Measurements from ENCODE around the gene SLC6A3.
"Not testable (repeated sequence)": the region's sequence is repeated elsewhere in the genome, so short reads cannot be mapped to it uniquely, and the experiment has no call there.

Gene SLC6A3

DNA sequence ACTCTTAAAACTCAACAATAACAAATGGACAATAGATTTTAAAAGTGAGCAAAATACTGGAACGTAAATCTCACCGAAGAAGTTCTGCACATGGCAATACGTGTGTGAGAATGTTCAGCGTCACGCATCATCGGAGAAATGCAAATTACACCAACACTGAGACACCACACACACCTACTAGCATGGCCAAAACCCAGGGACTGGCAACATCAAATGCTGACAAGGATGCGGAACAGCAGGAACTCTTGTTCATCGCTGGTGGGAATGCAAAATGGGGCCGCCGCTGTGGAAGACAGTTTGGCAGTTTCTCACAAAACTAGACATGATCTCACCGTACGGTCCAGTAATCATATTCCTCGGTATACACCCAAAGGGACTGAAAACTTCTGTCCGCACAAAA, 78.7 kb downstream of the SLC6A3 start:
- DNase-seq, result no peak

DNA sequence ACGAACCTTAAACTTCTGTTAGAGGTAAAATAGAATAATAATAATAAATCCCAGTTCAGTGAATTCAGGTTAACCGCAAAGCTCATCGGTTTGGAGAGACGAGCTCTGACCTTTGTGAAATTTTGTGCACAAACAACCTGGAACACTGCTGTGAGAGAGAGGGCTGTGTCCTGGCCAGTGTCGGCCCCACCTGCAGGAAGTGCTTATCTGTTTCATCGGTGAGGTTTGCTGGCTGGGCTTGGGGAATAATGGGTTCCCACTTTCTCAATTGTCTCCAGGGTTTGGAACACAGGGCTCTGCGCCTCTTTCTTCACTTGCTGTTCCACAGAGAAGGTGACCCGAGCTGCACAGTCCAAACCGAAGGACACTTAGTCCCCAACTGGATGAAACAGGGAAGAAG, 81.0 kb downstream of the SLC6A3 start:
- no peak for DNase-seq

DNA sequence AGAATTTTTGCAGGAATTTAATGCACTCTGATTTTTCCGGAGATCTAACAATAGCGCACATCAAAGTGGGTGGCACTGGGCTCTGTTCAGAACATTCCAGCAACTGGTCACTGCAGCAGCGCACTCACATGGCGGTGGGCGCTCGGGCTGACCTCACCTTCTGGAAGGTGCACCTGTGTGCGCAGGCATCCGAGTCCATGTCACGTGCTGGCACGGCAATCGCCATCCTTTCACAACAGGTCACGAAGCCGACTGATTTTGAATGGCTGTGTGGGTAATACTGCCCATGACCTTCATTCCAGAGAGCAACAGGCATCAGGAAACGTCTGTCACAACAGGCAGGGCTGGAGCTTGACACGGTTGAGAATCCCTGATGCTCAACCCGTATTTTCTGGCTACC, 81.7 kb downstream of the SLC6A3 start:
- no peak for DNase-seq

DNA sequence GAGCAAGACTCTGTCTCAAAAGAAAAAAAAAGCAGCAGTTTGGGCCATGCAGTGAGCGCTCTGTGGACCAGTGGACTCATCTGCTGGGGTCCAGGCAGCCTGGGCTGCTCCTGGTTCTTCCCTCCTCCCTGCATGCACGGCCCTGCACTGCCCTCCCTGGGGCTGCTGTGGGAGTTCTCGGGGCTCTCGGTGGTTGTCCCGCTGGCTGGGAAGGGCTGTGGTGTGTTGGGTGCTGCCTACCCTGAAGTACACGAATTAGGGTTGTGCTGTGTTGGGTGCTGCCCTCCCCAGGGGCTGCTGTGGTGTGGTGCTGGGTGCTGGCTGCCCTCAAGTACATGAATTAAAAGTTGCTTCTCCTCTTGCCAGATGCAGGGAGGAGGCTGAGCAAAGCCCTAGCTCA, 82.1 kb downstream of the SLC6A3 start:
- DNase-seq, result no peak

DNA sequence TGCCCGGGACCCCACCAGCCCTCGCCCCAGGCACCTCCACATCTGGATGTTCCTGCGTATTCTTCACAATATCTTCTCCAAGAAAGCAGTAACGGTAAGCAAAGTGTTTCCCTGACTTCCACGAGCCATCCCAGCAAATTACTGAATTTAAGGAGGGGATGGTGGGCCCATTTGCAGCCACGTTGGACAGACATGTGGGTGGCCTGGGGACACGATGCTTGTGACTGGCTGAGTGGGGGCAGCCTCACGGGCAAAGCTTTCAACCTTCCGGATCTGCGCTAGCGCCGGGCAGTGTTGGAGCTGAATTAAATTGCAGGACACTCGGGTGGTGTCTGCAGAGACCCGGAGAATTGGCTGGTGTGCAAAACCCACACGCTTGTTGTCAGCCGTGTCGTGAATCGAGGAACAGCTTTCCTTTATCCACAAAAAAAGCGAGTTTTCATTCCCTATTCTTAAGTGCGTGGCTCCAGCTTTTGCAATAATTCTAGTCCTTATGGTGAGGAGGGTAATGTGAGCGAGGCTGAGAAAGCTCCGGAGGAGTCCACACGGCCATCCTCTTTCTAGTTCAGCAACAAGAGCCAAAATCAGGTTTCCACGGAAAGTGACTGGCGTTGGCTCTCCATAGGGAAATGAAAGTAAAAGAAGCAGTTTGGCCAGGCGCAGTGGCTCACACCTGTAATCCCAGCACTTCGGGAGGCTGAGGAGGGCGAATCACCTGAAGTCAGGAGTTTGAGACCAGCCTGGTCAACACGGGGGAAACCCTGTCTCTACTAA, 82.8 kb downstream of the SLC6A3 start:
- DNase-seq, result no peak

DNA sequence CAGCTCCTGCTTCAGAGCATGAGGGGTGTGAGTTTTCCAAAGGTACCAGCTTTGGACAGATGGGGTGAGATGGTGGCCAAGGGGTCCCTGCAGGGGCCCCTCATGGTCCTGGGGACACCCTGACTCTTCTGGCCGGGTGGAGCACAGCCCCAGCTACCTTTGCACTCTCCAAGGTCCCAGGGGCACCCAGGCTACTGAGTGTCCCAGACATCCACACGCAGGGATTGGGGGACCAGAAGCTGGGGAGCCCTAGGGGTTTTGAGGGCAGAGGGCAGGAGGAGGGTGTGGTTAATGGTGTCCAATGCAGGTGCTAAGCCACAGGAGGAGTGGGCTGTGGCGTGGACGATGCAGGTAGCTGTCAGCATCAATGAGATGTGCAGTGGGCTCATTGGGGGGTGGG, 84.4 kb downstream of the SLC6A3 start:
- DNase-seq, result no peak

DNA sequence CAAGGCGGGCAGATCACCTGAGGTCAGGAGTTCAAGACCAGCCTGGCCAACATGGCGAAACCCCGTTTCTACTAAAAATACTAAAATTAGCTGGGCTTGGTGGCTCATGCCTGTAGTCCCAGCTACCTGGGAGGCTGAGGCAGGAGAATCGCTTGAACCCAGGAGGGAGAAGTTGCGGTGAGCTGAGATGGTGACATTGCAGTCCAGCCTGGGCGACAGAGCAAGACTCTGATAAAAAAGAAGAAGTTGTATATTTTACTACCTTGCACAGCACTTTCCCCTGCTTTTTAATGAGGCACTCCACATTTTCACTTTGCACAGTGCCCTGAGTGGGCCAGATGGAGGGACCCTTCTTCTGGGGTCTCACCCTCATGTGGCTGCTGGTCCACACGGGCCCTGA, 84.9 kb downstream of the SLC6A3 start:
- DNase-seq, result not testable (repeated sequence)

DNA sequence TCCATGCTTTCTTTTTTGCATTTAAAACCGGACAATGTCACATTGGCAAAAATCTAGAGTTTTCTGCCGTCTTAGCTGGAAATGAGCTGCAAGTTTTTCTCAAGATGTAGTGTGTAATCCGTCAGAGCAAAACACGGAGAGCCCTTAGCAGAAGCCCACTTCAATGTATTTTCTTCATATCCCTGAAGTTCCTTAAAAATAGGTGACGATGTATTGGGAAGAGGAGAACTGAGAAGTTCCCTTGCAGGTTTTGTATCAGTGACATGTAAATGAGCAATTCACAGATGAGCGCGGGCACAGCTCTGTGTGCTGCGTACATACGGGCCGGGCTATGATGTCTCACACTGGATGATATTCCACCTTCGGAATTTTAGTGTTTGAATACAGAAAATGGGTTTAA, 85.5 kb downstream of the SLC6A3 start:
- DNase-seq, result no peak

DNA sequence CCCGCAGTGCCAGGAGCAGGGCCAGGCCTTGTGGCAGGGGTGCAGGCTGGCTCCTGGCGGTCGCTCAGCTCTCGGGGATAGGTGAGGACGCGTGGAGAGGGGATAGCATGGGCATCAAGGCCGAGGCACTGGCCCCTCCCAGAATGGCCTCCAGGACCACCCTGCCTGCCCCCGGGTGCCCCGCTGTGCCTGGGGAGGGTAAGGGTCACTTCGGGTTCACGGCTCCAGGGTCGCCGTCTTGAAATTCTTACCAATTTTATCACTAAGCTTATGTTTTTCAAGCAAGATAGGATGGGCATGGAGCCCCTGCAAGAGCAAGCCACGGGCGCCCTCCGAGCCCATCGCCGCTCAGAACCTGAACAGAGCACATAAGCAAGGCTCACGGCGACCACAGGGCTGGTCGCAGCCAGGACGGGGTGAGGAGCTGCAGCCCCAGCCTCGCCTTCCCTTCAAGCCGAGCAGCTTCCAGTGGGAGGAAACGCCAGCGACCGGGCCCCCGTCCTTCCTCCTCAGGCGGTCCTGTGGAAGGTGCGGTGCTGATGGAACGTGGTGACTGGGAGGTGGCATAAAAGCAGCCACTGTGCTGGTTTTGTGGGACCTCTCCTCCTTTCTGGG, 86.1 kb downstream of the SLC6A3 start:
- DNase-seq, result no peak

DNA sequence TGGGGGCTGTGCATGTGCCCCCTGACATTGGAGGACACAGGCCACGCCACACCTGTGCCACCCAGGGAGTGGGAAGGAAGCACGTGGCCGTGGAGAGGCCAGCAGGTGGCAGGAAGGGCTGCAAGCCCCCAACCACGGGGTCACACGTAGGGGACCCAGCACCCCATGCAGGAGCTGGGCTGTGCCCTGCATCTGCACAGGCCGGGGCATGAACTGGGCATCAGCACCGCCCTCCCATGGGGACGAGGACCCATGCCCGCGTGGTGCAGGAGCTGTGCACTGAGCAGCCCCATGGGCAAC, 86.6 kb downstream of the SLC6A3 start:
- no peak for DNase-seq

DNA sequence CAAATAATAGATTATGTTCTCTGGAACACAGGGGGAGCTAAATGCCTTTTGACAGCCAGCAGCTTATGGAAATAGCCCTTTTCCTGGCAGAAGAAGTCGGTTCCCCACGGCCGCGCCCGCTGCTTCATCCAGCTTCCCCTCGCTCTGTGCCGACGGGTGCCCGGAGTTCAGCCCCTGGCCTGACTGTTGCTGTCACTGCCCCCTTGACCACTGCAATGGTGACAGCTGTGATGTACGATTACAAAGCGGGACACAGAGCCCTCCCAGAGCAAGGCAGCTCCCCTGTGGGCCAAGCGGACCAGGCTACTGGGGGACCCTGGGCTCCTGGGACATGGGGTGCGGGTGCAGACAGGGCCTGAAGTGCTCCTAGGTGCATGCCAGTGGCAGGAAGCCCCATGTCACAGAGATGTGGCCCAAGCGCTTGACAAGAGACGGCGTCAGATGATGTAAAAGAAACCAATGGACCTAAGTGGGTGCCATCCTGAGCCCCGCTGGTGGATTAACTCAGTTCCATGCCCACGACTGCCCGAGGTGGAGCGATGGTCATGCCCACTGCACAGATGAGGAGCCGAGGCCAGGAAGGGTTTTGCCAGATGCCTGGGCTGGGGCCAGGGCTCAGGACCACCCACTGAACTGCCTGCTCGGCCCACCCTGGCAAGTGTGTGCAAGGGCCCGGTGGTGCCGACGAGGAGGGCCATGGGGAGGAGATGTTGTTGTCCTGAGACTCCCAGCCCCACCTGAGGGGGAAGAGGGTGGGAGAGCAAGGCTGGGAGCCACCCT, 87.1 kb downstream of the SLC6A3 start:
- DNase-seq, result no peak

DNA sequence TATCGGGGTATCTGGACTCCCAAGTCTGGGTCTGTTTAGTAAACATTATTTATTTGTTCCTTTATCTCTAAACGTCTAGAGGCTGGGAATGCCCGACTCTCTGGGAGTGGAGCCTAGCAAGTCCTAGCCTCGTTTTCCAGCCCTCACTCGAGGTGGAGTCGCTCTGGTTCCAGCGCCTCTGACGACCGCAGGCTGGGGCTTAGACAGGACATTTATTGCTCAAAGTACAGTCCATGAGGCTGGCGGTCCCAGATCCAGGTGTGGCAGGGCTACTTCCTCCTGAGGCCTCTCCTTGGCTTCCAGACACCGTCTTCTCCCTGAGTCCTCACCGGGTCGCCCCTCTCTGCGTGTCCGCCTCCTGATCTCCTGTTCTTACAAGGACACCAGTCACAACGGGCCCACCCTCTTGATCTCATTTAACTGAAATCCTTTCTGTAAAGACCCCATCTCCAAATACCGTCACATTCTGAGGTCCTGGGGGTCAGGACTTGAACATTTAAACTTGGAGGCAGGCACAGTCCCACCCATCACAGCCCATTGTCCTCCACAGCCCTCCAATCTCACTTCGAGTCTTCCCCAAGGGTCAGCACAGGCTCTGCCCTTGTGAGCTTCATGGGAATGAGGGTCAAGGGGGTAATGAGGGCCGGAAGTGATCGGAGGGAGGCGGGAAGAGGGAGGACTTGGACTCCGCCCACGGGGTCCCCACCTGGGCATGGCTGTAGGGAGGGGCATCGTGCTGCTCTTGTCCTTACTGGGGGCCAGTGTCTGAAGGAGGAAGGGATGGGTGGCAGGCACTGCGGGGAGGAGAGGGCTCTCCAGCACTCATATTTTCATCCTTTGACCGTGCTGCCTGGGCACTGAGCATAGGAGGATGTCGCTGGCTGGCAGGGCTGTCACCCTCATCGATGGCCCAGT, 88.1 kb downstream of the SLC6A3 start:
- DNase-seq, result no peak

DNA sequence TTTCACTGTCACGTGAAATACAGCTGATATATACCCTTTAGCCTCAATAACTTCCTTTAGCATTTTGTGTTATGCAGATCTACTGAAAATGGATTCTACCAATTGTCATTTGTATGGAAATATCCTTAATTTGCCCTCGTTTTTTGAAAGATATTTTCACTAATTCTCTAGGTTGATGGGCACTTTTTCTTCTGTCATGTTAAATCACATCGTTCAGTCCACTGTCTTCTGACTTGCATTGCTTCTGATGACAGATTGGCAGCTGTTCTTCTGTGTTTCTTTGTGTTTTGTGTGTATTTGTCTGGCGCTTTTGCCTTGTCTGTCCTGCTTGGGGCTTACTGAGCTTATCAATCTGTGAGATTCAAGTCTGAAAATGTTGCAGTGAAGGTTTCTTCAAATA, 90.7 kb downstream of the SLC6A3 start:
- DNase-seq, result no peak

DNA sequence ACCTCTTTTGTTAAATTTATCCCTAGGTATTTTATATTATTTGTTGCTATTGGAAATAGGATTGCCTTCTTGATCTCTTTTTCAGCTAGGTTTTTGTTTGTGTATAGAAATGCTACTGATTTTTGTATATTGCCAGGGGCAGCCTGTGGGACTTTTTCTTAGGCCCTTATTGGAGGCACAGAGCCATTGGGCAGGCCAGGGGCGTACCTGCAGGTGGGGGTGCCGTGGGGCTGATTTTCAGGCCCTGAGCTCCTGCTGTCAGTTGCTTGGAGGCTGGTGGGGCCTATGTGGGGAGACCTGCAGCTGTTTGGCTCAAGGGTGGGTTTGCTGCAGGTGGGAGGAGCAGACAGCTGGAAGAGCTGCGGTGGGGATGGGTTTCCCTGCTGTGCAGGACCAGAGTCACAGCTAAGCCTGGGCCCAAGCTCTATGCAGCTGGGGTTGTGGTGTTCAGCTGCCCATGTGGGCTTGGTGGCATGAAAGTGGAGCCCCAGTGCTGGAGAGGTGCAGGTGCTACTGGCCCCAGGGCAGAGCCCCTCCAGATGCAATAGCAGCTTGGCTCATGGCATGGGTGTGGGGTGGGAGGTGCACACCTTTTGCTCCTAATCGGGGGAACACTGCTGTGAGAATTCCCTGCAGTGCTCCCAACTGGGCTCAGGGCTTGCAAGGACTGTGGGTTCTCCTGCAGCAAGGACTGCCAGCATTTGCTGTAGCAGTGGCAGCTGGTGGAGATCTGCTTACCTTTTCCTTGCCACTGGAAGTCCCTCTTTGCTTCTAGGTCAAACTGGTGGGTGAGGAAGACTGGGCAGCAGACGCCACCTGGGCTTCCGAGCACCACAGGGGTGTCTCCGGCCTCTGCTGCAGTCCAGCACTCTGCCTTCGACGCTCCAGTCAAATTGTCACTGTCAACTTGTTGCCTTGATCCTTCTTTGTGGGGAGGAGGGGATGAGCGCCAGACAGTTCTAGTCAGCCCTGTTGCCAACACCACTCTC, 92.7 kb downstream of the SLC6A3 start:
- DNase-seq, result no peak

DNA sequence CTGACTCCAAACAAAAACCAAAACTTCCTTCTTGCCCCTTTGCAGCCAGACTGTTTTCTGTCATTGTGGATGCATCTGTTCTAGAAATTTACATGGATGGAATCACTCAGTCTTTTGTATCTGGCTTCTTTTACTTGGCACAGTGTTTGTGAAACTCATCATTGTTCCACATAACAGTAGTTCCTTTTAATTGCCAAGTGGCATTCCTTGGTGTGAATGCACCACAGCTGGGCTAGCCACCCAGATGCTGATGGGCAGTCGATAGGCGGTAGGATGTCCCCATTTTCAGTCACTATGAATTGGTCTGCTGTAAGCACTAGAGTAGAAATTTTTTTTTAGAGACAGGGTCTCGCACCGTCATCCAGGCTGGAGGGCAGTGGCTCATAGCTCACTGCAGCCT, 94.1 kb downstream of the SLC6A3 start:
- no peak for DNase-seq

DNA sequence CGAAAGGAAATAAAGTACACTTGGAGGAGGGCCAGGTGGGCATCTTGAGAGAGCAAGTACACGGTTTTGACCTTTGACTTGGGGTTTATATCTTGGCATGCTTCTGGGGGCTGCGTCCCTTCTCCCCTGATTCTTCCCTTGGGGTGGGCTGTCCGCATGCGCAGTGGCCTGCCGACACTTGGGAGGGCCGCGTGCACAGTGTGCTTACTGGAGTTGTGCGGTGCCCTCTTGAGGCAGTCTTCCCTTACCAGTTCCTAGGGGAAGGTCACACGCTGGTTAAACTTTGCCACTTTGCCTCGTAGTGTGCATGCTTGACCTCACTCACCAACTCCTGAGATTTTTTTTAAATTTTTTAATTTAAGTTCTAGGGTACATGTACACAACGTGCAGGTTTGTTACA, 96.0 kb downstream of the SLC6A3 start:
- DNase-seq, result no peak

DNA sequence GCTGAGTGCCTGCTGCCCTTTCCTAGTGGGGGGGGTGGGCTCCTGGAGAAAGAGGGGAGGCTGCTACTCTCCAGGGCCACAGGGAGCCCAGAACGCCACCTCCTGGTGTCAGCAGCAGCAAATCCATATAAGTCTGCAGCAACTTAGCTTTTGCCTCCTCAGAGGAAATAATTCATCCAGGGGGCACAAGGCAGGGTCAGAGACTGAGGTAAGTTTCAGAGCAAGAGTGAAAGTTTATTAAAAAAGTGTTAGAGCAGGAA, 96.3 kb downstream of the SLC6A3 start:
- DNase-seq, result no peak

DNA sequence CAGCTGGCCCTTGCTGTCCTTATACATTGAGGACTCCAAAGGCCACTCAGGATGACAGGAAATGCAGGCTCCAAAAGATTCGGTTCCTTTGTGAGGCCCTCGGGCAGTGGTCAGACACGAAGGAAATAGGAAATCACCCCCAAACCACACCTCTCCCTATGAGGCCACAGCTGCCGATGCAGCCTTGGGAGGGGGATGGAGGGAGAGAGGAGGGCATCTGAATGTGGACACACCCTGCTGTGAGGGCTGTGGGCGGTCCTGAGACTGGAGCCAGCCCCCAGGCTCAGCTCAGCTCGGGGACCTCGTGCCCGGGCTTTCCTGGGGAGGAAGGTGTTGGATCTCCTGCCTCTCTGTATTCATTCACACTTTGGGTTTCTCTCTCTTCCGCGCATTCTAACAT, 97.7 kb downstream of the SLC6A3 start:
- no peak for DNase-seq

DNA sequence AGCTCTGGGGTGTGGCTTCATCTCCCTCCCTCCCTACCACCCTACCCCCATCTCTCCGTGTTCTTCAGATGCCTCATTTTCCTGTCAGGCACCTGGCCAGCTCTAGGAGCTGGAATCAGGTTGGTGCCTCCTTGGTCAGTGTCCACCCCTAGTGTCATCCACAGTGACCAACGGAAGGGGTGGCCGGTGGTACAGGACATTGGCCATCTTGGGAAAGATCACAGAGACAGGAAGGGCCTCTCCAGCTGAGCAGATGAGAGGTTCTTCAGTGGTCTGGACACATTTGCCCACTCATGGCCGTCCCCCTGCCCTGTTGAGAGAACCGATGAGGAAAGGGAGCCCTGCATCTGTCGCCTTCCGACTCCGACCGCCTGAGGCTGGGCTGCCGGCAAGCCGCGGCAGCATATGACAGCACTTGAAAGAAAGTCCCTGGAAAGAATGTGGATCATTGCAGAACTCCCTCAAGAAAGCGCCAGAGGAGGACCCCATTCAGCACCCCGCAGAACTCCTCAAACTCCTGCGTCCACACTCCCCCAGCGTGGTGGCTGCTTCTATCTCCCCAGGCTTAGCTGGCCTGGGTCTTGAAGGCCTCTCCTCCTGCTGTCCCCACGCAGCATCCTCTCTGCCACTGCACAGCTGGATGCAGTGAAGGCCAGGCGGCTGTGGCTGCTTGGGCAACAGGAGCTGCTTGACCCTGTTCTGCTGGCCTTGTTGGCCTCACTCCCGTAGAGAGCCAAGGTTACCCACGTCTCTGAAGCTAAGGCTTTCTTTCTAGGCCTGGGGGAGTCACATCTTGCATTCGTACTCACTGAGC, 98.4 kb downstream of the SLC6A3 start:
- no peak for DNase-seq

DNA sequence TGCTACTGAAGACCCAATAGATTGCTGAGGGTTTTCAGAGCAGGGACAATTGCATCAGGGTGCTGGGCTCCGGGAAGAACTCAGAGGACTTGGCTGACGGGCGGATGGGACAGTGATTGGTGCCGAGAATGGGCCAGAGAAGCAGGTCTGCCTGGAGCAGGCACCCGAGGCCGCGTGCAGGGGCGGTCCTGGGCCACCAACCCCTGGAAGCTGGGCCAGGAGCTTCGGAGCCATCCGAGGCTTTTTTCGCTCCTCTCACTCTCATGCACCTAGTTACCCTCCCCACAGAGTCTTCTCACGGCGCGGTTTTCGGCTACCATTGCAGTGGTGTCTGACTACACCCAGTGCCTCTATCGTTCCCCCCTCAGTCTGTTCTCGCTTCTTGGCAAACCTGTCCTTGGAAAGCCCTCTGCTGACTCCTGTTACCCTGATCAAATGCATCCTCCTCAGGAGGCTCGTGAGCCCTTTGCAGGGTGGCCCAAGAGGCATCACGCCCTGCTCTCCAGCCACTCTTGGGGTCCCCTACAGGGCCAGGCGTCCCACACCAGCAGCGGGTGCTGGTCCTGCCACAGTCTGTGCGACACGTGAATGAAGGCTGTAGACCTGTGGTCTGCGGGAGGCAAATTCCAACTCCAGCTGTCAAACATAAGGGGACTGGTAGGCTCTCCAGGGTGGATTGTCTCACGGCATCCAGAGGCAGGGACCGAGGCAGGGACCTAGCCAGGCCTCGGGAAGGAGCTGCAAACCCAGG, 99.2 kb downstream of the SLC6A3 start:
- DNase-seq, result no peak

All from DMS153 (cell line).